GM15510 (cell line): ENCODE data around the gene CNRIP1.

ENCODE experiments used
- POLR2A ChIP-seq: IDR thresholded peaks from 3 replicates; pipeline ENCODE4 v1.6.1; 2011; ENCODE audit warnings: borderline replicate concordance; ENCODE audit not compliant: insufficient read length; ENCODE audit errors: extremely low read depth

CNRIP1 gene

DNA sequence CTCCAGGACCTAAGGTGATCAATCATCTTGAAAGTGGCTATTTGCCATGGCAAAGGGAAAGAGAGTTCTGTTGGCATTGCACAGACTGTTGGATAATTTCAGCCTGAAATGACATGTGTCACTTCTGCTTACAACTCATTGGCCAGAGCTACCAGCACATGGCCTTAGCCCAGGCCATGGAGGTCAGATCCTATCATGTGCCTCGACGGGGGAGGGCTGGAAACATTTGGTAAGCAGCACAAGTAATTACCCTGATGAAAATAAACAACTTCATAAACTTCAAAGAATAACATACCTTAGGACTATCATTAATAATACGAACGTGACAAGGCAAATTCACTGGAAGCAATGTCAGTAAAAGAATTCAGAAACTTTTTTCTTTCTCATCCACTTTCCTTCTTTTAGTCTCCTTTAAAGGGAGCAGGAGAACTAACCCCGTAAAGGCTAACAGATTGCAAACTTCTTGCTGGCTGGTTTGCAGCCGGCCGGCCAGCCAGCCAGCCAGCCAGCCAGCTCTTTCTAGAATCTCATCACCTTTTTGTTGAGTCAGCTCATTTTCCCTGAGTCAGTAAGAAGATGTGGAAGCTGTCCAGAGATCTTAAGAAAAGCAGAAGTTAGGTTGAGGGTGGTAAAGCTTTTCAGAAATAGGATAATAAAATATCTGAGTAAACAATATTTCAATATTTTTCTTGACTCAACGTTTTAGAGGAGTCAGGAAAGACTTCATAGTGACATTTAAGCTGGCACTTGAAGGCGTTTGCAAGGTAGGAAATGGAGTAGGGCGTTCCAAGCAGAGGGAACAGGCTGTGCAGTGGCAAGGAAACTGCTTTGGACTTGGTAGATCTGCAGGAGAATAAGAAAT is 31.9 kb downstream of the CNRIP1 start:
- TF ChIP-seq POLR2A: no peak

DNA sequence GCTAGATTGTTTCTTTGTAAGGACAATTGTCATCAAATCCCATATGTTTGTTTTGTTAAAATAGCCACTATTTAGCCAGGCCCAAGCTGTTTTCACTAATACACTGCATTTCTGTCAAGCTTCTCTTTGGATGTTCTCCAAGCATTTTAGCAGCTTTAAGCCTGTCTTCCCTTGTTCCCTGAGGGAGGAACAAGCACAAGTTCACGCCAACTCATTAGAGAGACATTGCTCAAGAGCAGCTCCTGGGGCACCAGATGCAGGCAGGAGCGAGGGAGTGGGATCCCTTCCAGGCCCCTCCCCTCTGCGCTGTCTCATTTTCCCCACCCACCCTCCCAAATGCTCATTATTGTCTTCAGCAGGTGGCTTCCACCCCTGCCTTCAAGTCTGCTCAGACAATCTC is 34.9 kb downstream of the CNRIP1 start:
- TF ChIP-seq POLR2A: no peak

DNA sequence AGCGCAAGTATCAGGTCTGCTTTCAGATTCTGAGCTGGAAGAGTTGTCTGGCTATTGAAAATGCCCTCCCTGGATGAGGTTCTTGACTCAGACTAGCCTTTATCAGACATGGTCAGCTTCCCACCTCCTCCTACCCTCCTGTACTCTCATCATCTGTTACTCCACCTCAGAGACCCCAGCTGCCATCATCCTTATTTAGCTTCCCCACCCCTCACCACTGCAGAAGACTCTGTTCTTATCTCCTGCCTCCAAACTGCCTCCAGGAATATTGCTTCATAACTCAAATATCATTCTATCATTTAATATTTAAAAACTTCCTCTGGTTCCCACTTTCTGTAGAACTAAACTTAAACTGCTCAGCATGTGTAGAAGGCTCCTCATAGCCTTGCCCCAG is 36.3 kb downstream of the CNRIP1 start:
- TF ChIP-seq POLR2A: no peak

DNA sequence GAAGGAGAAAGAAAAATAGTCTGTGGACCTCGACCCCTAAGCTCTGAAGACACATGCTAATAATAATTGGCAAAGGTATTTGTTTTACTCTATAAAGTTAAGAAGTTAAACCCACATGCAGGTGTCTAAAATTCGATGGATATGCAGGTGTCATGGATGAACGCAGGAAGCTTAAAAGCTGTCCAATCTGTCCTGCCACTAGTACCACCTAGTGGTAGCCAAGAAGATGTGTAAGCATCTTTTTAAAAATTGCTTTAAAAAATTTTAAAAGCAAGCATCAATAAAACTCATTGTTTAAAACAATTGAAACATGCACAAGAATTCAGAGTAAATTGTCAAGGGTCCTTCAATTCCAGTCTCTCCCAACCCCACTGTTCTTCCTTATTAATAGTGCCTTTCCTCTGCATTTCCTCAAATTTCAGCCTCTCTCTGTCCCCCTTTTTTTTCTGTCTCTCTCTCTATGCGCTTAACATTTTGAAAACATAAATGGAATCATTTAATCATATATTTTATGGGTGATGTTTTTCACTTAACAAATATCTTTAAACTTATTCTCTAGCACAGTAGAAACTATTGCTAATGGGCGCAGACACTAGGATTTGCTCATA is 36.8 kb downstream of the CNRIP1 start:
- no peak for TF ChIP-seq POLR2A

DNA sequence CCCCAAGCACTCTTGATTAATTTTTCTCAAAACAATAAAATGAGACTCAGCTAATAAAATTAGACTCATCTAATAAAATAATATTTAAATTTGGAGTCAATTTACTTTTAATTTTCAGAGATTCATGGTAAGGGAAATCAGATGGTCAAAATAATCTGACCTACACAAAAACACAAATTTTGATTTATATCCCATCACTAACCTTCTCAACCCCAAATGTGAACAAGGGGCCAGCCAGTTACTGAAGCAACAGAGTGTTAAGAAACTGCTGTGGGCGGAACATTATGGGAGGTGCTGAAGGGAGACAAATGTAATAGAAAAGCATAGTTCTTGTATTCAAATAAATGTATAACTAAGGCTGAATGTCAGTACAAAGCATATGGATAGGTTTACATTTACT is 39.0 kb downstream of the CNRIP1 start:
- TF ChIP-seq POLR2A: no peak

DNA sequence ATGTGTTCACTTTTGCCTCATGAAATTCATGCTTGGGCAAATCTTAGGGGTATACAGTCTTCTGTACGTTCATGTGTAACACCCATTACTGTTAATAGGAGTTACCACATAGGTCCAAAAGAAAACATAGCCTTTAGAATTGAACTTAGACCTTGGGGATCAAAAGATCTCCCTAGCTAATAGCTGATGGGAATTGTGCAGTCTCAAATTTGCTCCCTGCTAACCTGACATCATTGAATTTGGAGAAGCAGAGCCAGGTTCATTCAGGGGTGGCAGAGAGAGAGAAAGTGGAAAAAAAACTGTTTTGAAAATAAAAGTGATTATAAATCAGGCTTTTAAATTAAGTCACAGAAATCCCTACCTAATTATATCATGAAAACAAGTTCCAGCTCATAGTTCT is 39.4 kb downstream of the CNRIP1 start:
- no peak for TF ChIP-seq POLR2A

DNA sequence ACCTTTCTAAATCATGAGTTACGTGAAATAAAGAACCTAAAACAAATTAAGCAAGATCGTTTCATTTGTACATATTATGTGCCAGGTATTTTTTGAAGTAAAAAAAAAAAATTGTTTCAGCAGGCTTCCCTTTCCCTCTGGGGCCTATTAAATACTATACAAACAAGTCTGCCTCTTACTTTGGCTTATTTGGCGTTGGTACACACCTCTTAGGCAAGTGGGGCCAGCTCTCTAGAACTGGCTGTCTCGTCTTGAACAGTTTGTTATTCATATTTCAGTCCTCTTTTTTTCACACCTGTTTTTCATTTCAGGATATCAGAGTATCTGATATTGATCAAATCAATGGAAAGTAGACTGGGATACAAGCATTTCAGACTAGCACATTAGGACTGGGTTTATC is 40.1 kb downstream of the CNRIP1 start:
- TF ChIP-seq POLR2A: no peak

DNA sequence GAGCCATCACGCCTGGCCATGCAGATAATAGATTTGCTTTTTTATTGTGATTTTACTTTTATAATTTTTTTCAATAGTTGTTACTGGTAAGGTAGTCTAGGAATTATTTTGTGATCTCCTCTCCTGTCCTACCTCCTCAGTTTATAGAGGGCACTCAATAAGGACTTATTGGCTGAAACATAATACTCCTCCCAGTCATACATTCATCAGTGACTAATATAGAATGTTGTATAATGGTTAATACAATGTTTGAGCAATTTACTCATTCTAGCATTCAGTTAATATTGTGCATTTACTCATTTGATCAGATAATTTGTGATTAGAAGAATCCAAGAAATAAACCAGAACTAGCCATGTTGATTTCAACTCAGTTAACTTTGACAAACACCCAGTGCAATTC is 41.6 kb downstream of the CNRIP1 start:
- TF ChIP-seq POLR2A: no peak

DNA sequence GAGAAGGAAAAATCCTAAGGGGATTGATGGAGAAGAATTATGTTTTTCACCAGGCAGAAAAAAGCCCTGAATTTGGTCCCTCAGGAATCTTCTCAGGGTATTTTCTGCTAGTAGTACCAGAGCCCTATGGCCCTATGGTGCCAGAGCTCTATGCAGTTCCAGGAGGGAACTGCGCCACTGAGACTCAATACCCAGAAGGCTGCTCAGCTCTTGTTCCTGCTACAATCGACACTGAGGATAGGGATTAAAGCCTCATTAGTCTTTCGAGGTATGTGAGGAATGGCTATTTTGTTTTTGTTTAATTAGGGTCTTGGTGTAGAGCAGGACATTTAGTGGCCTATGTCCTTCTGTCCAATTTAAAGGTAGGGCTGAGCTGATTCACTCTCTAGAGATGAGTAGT is 45.7 kb downstream of the CNRIP1 start:
- TF ChIP-seq POLR2A: no peak

DNA sequence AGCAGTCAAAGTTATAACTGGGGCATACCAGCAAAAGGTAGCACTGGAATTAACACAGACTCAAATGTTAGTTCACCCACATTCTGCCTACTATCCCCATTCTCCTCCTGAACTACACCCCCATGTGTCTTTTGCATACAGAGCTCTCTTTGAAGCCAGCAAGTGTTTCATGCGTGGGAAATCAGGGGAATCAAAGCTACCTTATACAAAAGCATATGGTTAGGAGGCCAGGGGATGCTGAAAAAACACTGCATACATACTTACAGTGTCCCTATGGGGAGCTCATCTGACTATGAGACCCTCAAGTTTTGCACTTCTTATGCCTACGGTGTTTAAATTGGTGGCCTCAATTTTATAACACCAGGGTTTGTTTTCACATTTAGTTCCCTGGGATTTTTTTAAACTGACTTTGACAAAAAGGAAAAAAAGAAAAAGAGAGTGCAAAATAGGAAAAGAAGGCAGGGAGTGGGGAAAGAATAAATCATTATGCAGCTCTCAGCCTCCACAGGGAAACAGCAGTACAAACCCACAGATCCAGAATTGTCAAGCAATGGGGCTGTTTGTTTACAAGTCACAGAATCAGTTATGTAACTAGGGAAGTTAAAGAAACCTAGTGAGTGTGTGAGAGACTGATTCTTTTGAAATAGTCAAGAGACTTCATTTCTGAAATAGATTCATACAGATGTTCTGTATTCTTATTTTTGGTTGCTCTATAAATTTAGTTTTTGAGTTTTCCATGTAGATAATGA is 47.3 kb downstream of the CNRIP1 start:
- no peak for TF ChIP-seq POLR2A

DNA sequence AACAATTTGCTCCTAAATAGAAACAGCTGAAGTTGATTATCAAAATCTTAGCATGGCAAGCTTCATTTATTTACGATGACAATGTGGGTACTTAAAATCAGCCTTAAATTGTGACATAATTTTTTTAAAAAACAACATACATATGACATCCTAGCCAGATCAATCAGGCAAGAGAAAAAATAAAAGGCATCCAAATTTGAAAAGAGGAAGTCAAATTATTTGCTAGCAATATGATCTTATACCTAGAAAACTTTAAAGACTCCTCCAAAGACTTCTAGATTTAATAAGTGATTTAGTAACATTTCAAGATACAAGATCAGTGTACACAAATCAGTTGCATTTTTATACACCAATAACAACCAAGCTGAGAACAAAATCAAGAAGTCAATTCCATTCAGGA is 53.1 kb downstream of the CNRIP1 start:
- no peak for TF ChIP-seq POLR2A

DNA sequence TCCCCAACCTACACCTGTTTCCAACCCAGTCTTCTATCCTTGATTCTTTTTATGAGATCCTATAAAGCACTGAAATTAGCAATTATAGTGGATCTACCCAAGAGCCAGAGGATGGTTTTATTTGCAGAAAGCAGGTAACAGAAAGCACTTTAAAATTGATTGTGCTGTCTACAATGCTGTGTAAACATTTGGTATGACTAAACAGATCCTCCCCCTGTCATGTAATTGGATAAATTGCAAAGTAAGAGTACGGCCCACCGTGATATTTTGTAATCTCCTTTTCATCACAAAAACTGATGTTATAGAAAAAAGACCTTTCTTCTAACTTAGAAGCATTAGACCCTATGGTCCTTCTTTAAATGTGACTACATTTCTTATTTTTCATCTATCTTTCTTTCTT is 56.1 kb downstream of the CNRIP1 start:
- no peak for TF ChIP-seq POLR2A

DNA sequence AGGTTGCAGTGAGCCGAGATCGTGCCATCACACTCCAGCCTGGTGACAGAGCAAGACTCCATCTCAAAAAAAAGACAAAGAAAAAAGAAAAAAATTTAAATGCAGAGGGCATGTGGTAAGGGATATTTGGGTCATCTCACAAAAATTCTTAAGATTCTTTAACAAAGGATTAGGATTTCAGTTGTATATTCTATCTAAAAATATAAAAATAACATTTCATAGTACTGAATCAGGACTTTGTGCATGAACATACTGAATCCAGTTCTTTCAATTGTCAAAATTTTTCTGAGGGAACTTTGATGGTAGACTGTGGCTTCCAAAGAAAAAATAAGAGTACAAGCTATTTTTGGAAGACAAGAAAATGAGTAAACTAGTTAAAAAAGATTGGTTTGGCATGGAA is 60.9 kb downstream of the CNRIP1 start:
- no peak for TF ChIP-seq POLR2A

DNA sequence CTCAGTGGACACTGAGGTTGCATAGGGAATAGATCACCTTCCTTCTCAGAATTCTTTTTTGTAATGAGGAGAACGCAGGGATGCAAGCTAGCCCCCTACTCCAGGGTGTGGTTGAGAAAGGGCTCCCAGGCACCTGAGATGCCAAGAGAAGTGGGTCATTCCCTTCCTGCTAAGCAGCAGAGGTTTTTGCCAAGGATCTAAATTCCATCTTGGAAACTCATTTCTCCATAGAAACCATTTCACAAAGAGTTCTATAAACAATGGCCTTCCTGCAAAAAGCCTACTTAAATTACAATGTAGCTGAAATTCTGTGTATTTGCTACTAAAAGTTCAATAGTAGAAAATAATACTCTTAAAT is 63.7 kb downstream of the CNRIP1 start:
- TF ChIP-seq POLR2A: no peak

DNA sequence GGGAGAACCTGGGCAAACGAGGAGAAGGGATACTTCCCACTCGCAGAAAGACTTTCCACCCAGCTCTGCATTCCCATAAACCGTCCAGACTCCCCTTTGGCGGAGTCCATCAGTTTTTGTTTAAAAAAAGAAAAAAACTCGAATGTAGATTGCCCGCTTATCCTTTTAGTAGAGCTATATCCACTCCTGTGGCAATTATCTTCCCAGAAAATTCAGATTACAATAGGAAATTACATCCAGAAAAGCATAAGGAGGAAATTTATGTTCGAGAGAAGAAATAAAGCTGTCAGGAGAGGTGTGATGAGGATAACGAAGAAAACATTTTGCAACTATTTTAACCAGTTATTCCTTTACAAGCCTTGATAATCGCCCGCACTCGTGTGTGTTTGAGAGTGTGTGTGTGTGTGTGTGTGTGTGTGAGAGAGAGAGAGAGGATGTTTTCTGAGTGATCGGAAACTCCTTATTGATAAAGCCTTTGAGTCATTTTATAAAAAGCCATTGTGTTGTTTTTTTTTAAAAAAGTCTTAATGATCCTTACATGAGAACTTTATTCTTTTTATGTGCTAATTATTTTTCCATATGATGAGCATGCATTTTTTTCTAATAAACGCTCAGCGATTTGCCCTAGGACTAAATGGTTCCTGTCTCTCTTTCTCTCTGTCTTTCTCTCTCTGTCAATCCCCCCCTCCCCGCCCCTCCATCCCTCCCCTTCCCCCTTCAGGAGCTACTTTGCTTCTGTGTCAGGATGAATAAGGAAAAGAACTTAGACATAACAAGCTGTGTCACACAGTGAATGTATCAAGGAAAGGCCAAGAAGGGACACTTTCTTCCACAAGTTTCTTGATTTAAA is 66.3 kb downstream of the CNRIP1 start:
- no peak for TF ChIP-seq POLR2A
